Measurements from ENCODE around the gene S100A9.

- 0 out of 6 replicates have a peak, but pooled peaks of 1 of the 3 experiments have one; percentile 13 for TF ChIP-seq CTCF (IDR thresholded peaks at IDR 0.05 in 2 of 3, conservative IDR thresholded peaks at IDR 0.05 in 1 of 3; ENCODE audit: borderline replicate concordance in 1 of 3, insufficient read depth in 1 of 3, low read depth in 2 of 3, low read length in 2 of 3)
- no peak for TF ChIP-seq SIN3A (IDR thresholded peaks at IDR 0.05; ENCODE audit: low read depth)
- TF ChIP-seq RAD21 (IDR thresholded peaks at IDR 0.05; ENCODE audit: low read depth): peak; percentile 39
- no peak for TF ChIP-seq EZH2phosphoT487 (IDR thresholded peaks at IDR 0.05; ENCODE audit: borderline replicate concordance)
- no peak for TF ChIP-seq TCF7L2 (IDR thresholded peaks at IDR 0.05; ENCODE audit: borderline replicate concordance, extremely low read depth, insufficient read depth, insufficient read length)
- no peak for TF ChIP-seq YY1 (IDR thresholded peaks at IDR 0.05; ENCODE audit: extremely low read depth, insufficient replicate concordance, low read depth, low read length)
- TF ChIP-seq ZNF274 (IDR thresholded peaks at IDR 0.05; ENCODE audit: low read depth, low read length): no peak
- TF ChIP-seq REST (IDR thresholded peaks at IDR 0.05; ENCODE audit: low read depth): no peak
- no peak for TF ChIP-seq POLR2A (IDR thresholded peaks at IDR 0.05; ENCODE audit: borderline replicate concordance, extremely low read depth, insufficient read depth, insufficient read length)
- TF ChIP-seq SP1 (IDR thresholded peaks at IDR 0.05; ENCODE audit: low read depth): no peak
- no peak for TF ChIP-seq MAX (IDR thresholded peaks at IDR 0.05)
- no peak for TF ChIP-seq POLR2AphosphoS5 (IDR thresholded peaks at IDR 0.05; ENCODE audit: low read depth, low read length)
- no peak for TF ChIP-seq ZBTB33 (IDR thresholded peaks at IDR 0.05; ENCODE audit: extremely low read depth, insufficient replicate concordance, low read length)
- TF ChIP-seq SRF (IDR thresholded peaks at IDR 0.05; ENCODE audit: low read depth): no peak
Observed at GRCh38 chr1:153400244-153400643, 42.6 kb downstream of the S100A9 start.
